Right lobe of liver (tissue), 4 donors: ENCODE measurements around the gene TBC1D2.

Source experiments
- POLR2A ChIP-seq: fragments of 450-650 bp; IDR thresholded peaks from one replicate; pipeline ENCODE4 v1.6.1; 2017; ENCODE audit warnings: antibody characterized with exemption, mild to moderate bottlenecking
- TF ChIP-seq, protein P1 (sequence below), 4 donors: fragments of 200-600 bp in 3 of 4; fragments of 450-650 bp in 1 of 4; IDR thresholded peaks; one replicate each; pipeline versions ENCODE4 v1.5.1 to v1.8.0; 2016 to 2022; ENCODE audit warnings: antibody characterized with exemption in 4 of 4, mild to moderate bottlenecking in 2 of 4
- donor health status: DM: no; HTN: no; CAD: no.
- donor health status: DM: no; HTN: no; CAD: no.
- donor health status: DM: no; HTN: yes; CAD: no.

DNA sequence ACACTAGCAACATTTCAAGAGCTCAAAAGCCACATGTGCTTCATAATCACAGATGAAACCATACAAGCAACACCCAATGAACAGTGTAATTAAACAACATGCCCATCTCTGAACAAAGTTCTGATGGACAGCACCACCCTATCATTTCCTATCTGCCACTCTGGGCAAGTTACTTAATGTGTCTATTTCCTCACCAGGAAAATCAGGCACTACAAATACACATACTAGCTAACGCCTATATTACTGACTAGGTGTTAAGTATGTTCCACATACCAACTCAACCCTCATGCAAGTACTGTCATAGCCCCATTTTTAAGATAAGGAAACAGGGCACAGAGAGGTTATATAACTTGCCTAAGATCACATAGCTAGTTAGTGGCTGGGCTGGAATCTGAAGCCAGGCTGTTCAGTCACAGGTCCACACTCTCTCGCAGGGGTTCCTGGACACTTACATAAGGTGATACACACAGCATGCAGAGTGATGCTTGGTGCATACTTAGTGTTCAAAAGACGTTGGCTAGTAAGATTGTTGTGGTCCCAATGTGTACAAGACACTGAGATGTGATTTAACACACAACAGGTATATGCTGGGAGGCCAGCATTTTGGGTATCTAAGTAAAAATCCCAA, 87.2 kb downstream of the TBC1D2 start:
- TF ChIP-seq, protein P1, sequence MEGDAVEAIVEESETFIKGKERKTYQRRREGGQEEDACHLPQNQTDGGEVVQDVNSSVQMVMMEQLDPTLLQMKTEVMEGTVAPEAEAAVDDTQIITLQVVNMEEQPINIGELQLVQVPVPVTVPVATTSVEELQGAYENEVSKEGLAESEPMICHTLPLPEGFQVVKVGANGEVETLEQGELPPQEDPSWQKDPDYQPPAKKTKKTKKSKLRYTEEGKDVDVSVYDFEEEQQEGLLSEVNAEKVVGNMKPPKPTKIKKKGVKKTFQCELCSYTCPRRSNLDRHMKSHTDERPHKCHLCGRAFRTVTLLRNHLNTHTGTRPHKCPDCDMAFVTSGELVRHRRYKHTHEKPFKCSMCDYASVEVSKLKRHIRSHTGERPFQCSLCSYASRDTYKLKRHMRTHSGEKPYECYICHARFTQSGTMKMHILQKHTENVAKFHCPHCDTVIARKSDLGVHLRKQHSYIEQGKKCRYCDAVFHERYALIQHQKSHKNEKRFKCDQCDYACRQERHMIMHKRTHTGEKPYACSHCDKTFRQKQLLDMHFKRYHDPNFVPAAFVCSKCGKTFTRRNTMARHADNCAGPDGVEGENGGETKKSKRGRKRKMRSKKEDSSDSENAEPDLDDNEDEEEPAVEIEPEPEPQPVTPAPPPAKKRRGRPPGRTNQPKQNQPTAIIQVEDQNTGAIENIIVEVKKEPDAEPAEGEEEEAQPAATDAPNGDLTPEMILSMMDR (IDR thresholded peaks at IDR 0.05): no peak
- TF ChIP-seq POLR2A: no peak
